Stimulated activated CD4-positive, alpha-beta T cell treated with anti-CD3 and anti-CD28 coated beads, Interleukin-4, amount 100 ng/mL, for 24 hours (primary cell): ENCODE results near the gene APOE.
"Not testable (repeated sequence)": the region's sequence is repeated elsewhere in the genome, so short reads cannot be mapped to it uniquely, and the experiment has no call there.

Experiments
- DNase-seq: peaks from one replicate; pipeline ENCODE4 v3.0.0-alpha.2; 2020

The APOE gene

GRCh38 chr19:44912854-44913253 lies 7.3 kb downstream of the APOE start:
- DNase-seq, result no peak

GRCh38 chr19:44913512-44914432 lies 8.2 kb downstream of the APOE start:
- not testable (repeated sequence) for DNase-seq

GRCh38 chr19:44914433-44915206 lies 9.0 kb downstream of the APOE start, which contains the start of gene APOC1:
APOC1 (plus strand) TSS chr19:44914608; CDS start chr19:44914892, 284 bp downstream.
- DNase-seq, result peak; percentile 79

- no peak for DNase-seq
These were observed 18.7 kb downstream of the APOE start for GRCh38 chr19:44924243-44924725.

- DNase-seq, result no peak
These were observed 19.7 kb downstream of the APOE start for GRCh38 chr19:44925114-44925891.

GRCh38 chr19:44926245-44927077 lies 20.9 kb downstream of the APOE start:
- not testable (repeated sequence) for DNase-seq

- DNase-seq, result no peak
These were observed 22.1 kb downstream of the APOE start for GRCh38 chr19:44927746-44928145.

GRCh38 chr19:44930088-44930487 lies 24.5 kb downstream of the APOE start:
- DNase-seq, result no peak

- no peak for DNase-seq
These were observed 25.9 kb downstream of the APOE start for GRCh38 chr19:44931541-44931940.

- DNase-seq, result no peak
These were observed 34.1 kb downstream of the APOE start for GRCh38 chr19:44939668-44940067.

GRCh38 chr19:44942067-44942571 lies 36.5 kb downstream of the APOE start, which contains the start of gene APOC4:
APOC4 (plus strand) TSS chr19:44942237; CDS start chr19:44942278, 41 bp downstream.
- DNase-seq, result no peak

- DNase-seq, result no peak
These were observed 38.2 kb downstream of the APOE start for GRCh38 chr19:44943801-44944249.

- DNase-seq, result no peak
These were observed 41.5 kb downstream of the APOE start for GRCh38 chr19:44947041-44947581.

- no peak for DNase-seq
These were observed 42.6 kb downstream of the APOE start for GRCh38 chr19:44948237-44948636.

GRCh38 chr19:44948763-44949374 lies 43.3 kb downstream of the APOE start:
- no peak for DNase-seq

GRCh38 chr19:44949550-44949949 lies 44.0 kb downstream of the APOE start:
- no peak for DNase-seq

GRCh38 chr19:44951179-44952159 lies 45.9 kb downstream of the APOE start:
- DNase-seq, result peak; percentile 67

GRCh38 chr19:44954278-44954648 lies 48.7 kb downstream of the APOE start:
- DNase-seq, result no peak
